Pancreas (tissue), 10 donors: ENCODE results near the gene CCDC47. TPM values are rescaled to one million over a fixed set of nuclear protein-coding genes. Genes with fewer than 3 reads are reported as not detected.

Experiments used
- ATAC-seq, 4 donors: fragments of 200-7000 bp; cut with Tn5 transposase; one replicate each; pipeline versions ENCODE4 v1.8.0 to v1.9.1; 2020; ENCODE audit warnings: mild to moderate bottlenecking in 4 of 4, moderate library complexity in 4 of 4
- DNase-seq, 6 donors: peaks; one replicate each; pipeline ENCODE4 v3.0.0-alpha.2; 2020
- FAIRE-seq: peaks from 2 replicates; lab custom pipeline; 2012; peaks lifted over from hg19 to GRCh38; lab: Jason Lieb, UNC
- H3K27ac ChIP-seq, 4 donors: fragments of 200-600 bp; sonication (generic); 1 replicate in 3 of 4; 2 replicates in 1 of 4; pipeline versions ENCODE4 v1.5.0 to v1.8.0; 2020
- H3K27me3 ChIP-seq, 4 donors: fragments of 200-600 bp; one replicate each; pipeline ENCODE4 v1.8.0; 2021
- H3K36me3 ChIP-seq, 3 donors: fragments of 200-600 bp; sonication (generic) in 1 of 3; one replicate each; pipeline versions ENCODE4 v1.5.0 to v1.8.0; 2020 to 2021
- H3K4me1 ChIP-seq, 3 donors: fragments of 200-600 bp; one replicate each; pipeline ENCODE4 v1.8.0; 2021
- H3K4me3 ChIP-seq, 4 donors: fragments of 200-600 bp; sonication (generic) in 2 of 4; one replicate each; pipeline versions ENCODE4 v1.5.0 to v1.8.0; 2020 to 2021
- H3K9me3 ChIP-seq, 4 donors: fragments of 200-600 bp; one replicate each; pipeline ENCODE4 v1.8.0; 2021
- whole genome bisulfite sequencing, 2 donors: extraction: QIAGEN DNeasy Blood & Tissue Kit; methylation state at CpG; one replicate each; pipeline ENCODE4 v1.1.7; 2013; 5-methylcytosine and 5-hydroxymethylcytosine counted together
- intact Hi-C, 3 donors: fragments of 100-400 bp; cut with DNase I; formaldehyde crosslinking; loops; one replicate each; pipeline versions ENCODE4 v1.11.1 to v1.14.2; 2022
- polyA plus RNA-seq, 2 donors: library from polyadenylated mRNA; stranded (reverse); fragments of 200-250 nt; gene quantifications; one replicate each; pipeline ENCODE4 v1.2.3, GENCODE V29; 2013
- total RNA-seq, 6 donors: library from RNA; stranded (reverse); fragmentation: NEBNext Ultra II Directional in 4 of 6; extraction: Animal tissue kit (Norgen Biotek cat#: 25700) in 4 of 6; gene quantifications; one replicate each; pipeline versions ENCODE4 v1.2.1 to v1.2.4, GENCODE V29; 2021 to 2023
- TF ChIP-seq, protein P1 (sequence below), 4 donors: fragments of 200-600 bp; sonication (generic) in 3 of 4; IDR thresholded peaks; one replicate each; pipeline versions ENCODE4 v1.5.0 to v1.8.0; 2021; ENCODE audit warnings: antibody characterized with exemption in 4 of 4
- donor health status: healthy with polysubstance abuse.
- donor health status: DM: no; HTN: no; CAD: no; lungs with moderate emphysema.
- donor health status: DM: no; HTN: no; CAD: no.
- donor health status: control.
- donor health status: control.
- donor health status: Bipolar disorder and iron deficiency.
- donor health status: DM: yes; HTN: yes; CAD: no.
- donor health status: DM: no; HTN: no; CAD: no.
- donor health status: DM: no; HTN: no; CAD: no.
- donor health status: DM: yes; HTN: yes; CAD: no.

The CCDC47 gene, protein sequence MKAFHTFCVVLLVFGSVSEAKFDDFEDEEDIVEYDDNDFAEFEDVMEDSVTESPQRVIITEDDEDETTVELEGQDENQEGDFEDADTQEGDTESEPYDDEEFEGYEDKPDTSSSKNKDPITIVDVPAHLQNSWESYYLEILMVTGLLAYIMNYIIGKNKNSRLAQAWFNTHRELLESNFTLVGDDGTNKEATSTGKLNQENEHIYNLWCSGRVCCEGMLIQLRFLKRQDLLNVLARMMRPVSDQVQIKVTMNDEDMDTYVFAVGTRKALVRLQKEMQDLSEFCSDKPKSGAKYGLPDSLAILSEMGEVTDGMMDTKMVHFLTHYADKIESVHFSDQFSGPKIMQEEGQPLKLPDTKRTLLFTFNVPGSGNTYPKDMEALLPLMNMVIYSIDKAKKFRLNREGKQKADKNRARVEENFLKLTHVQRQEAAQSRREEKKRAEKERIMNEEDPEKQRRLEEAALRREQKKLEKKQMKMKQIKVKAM
- 10 to 100 TPM; 33.2 to 60.3 (median 51.5) TPM for total RNA-seq
- polyA plus RNA-seq, result 10 to 100 TPM; 10.8 to 31.4 TPM

DNA sequence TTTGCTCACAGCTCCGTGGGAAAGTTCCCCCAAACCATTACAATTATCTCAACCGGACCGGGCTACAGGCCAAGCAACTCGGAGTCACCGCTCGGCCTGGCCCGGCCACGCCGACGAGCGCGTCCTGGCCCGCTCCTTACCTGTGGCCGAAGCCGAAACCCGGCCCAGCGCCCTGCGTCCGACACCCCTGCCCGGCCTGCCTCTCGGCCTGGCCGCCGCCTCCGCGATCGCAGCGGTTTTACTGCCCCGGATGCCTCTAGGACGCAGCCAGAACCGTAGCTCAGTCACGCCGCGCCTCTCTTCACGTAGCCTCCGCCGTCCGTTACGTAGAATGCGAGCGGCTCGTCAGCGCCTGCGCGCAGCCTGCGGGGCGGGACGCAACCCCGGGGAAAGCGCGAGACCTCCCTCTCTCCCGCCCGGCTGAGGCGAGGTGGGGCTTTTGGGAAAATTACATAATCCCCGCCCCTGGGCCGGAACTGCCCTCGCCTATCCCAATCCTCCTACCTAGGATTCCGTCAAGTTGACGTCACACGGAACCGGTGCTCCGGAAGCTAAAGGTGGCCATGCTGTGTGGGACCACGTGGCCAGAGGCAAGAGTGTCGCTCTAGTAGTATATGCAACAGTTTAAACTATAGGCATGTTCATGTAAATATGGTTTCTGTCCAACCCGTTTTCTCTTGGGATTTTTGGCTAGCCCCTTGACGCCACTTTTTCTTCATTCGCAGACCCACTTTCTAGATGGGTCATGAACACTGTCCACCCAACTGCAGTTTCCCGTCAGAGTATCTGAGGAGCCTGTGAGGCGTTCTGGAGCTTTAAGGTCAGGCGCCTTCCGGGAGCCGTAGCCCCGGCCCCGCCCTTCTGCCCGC, at the start of gene CCDC47:
CCDC47 (minus strand) TSS at position 326 of the 869 bp plus-strand sequence. CDS start 7,422 bp downstream, outside the sequence.
- H3K36me3 ChIP-seq, result no peaks in the 10 kb centered on the region
- H3K4me1 ChIP-seq, result peaks cover 13 to 20% (median 20%) of the 10 kb centered on the region in 3 donors
- FAIRE-seq, result peak; percentile 90
- H3K27me3 ChIP-seq, result no peaks in the 10 kb centered on the region
- TF ChIP-seq, protein P1, sequence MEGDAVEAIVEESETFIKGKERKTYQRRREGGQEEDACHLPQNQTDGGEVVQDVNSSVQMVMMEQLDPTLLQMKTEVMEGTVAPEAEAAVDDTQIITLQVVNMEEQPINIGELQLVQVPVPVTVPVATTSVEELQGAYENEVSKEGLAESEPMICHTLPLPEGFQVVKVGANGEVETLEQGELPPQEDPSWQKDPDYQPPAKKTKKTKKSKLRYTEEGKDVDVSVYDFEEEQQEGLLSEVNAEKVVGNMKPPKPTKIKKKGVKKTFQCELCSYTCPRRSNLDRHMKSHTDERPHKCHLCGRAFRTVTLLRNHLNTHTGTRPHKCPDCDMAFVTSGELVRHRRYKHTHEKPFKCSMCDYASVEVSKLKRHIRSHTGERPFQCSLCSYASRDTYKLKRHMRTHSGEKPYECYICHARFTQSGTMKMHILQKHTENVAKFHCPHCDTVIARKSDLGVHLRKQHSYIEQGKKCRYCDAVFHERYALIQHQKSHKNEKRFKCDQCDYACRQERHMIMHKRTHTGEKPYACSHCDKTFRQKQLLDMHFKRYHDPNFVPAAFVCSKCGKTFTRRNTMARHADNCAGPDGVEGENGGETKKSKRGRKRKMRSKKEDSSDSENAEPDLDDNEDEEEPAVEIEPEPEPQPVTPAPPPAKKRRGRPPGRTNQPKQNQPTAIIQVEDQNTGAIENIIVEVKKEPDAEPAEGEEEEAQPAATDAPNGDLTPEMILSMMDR (IDR thresholded peaks at IDR 0.05), result no peak
- ATAC-seq, result peak; percentile 88 to 95 (median 90)
- no peaks in the 10 kb centered on the region for H3K9me3 ChIP-seq
- H3K4me3 ChIP-seq, result peak within 1 kb of the TSS; percentile 70 to 94 (median 82)
- 0% methylated on average over 74 of the region's 74 CpGs for WGBS, 2 donors
- H3K27ac ChIP-seq, result peak within 1 kb of the TSS; percentile 96 to 99 (median 98)
- peak; percentile 96 to 100 (median 99) for DNase-seq
- intact Hi-C loops, result no loop called here

DNA sequence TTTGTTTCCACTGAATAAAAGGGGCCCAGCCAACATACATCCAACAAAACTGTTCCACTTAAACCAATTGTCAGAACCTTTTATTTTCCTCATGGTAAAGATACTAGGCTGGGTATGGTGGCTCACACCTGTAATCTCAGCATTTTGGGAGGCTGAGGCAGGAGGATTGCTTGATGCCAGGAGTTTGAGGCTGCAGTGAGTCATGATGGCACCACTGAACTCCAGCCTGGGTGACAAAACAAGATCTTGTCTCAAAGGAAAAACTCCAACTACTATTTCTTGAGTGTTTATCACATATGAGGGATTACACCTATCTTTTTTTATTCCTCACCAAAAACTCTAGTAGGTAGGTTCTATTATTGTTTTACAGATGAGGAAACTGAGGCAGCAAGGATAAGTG, 49.1 kb upstream of the CCDC47 start:
- Histone ChIP-seq H3K27me3 (no peaks in the 10 kb centered on the region), H3K36me3 (peaks cover 0 to 72% (median 36%) of the 10 kb centered on the region in 3 donors), H3K27ac (no peak overlapping the region), H3K4me1 (peaks cover 4 to 12% (median 7%) of the 10 kb centered on the region in 3 donors), H3K4me3 (no peak overlapping the region), H3K9me3 (no peaks in the 10 kb centered on the region)
- TF ChIP-seq, protein P1 (IDR thresholded peaks at IDR 0.05), result no peak
- ATAC-seq, result no peak
- no peak for DNase-seq
- intact Hi-C loops, result no loop called here
- no peak for FAIRE-seq

DNA sequence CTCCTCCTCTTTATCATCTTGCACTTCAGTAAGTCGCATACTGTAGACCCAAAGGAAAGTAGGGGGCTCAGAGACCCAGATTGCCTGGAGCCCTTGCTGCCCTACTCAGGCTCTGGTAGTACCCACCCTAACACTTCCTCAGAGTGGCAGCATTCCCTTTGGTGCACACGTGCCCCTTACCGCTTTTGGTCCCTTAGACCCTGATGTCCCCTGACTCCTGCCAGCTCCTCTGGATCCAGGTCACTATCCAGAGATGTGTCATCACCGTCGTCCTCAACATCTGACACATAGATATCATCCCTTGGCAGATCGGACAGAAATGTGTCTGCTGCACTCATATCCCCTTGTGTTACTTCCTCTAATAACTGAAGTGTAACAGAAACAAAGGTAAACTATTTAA, 48.4 kb upstream of the CCDC47 start:
- DNase-seq, result no peak
- no peak overlapping the region for H3K27ac ChIP-seq
- no peaks in the 10 kb centered on the region for H3K27me3 ChIP-seq
- WGBS, 2 donors, result 80 to 84% methylated on average over 6 of the region's 6 CpGs
- H3K36me3 ChIP-seq, result peaks cover 0 to 79% (median 40%) of the 10 kb centered on the region in 3 donors
- no peak overlapping the region for H3K4me3 ChIP-seq
- TF ChIP-seq, protein P1 (IDR thresholded peaks at IDR 0.05), result no peak
- no peak for FAIRE-seq
- peaks cover 4 to 12% (median 7%) of the 10 kb centered on the region in 3 donors for H3K4me1 ChIP-seq
- intact Hi-C loops, result no loop called here
- ATAC-seq, result no peak
- H3K9me3 ChIP-seq, result no peaks in the 10 kb centered on the region

DNA sequence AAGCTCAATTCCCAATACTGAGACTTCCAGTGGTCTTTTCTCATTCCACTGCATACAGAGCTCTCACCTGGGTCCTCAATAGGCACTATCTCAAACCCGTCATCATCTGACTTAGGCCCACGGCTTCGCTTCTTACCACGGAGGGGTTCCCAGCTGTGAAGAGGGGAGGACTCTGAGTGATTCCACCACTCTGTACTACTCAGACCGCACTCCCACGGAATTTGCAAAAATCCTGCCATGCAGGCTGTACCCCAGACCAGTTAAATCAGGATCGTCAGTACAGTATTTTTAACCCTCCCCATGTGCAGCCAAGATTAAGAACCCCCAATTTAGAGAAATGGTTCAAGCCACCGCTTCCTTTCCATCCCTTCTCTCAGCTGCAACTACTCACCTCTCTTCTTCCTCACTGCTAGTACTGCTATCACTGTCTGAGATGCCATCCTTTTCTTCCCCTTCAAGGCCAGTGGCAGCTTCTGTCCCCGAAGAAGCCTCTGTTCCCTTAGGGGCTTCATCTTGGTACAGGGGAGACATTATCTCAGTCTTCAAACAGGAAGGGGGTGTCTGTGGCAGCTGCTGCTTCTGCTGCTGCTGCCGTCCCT, 47.7 kb upstream of the CCDC47 start:
- ATAC-seq (no peak), DNase-seq (no peak), FAIRE-seq (no peak)
- H3K27me3 ChIP-seq, result no peaks in the 10 kb centered on the region
- peaks cover 4 to 12% (median 4%) of the 10 kb centered on the region in 3 donors for H3K4me1 ChIP-seq
- 84 to 89% methylated on average over 10 of the region's 10 CpGs for WGBS, 2 donors
- peaks cover 0 to 87% (median 43%) of the 10 kb centered on the region in 3 donors for H3K36me3 ChIP-seq
- H3K4me3 ChIP-seq, result no peak overlapping the region
- intact Hi-C loops, result no loop called here
- no peak overlapping the region for H3K27ac ChIP-seq
- TF ChIP-seq, protein P1 (IDR thresholded peaks at IDR 0.05), result no peak
- H3K9me3 ChIP-seq, result no peaks in the 10 kb centered on the region
